GM18868 (cell line): ENCODE data around the gene CXCR6.

Experiments used
- ATAC-seq: cut with Tn5 transposase; IDR thresholded peaks from one replicate; pipeline ENCODE4 v1.9.1; 2021; ENCODE audit warnings: mild to moderate bottlenecking, moderate library complexity; ENCODE audit not compliant: unreplicated experiment

CXCR6 gene

GRCh38 chr3:45921158-45922038, 21.9 kb upstream of the CXCR6 start:
- ATAC-seq: no peak

DNA sequence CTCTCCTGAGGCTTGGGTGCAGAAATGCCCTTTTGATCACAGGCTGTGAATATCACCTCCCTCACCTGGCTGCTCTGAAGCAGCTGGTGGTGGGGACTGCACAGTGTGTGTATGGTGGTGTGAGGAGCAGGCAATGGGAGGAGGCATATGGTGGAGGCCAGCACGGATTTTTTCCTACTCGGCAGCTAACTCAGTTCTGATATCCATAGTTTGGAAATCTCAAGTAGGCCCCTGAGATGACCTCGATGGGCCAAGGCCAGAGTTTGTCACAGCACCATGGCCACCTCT, 21.3 kb upstream of the CXCR6 start:
- no peak for ATAC-seq

DNA sequence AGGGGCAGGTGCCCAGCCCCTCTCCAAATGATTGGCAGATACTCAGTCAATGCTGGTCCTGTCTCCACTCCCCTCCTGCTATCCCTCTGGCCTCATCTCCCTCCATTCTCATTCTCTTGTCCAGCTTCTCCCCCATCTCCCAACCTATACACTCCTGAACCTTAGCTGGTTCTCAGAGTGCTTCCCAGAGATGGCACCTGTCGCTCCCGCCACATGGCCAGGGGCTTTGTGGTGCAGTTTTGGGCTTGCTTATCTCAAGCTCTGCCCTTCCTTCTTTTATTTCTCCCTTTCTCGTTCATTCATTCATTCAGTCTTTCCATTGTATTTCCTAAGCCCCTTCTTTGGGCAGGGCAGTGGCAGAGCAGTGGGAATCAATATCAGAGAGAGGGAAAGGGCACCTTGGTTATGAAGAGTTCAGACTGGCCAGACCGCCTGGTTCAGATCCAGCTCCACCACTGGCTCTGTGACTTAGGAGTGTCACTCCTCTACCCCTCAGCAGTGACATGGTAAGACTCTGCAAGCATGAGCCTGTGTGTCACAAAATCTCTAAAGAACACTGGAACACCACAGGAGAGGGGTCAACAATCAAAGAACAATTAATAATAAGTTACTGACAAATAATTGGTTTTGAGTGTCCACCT, 20.2 kb upstream of the CXCR6 start:
- ATAC-seq: no peak

GRCh38 chr3:45923755-45924154, 19.5 kb upstream of the CXCR6 start:
- ATAC-seq: no peak

- ATAC-seq: no peak
These were observed 15.4 kb upstream of the CXCR6 start for GRCh38 chr3:45927881-45928280.

- peak; percentile 51 for ATAC-seq
These were observed 14.1 kb upstream of the CXCR6 start for GRCh38 chr3:45929042-45929679.

DNA sequence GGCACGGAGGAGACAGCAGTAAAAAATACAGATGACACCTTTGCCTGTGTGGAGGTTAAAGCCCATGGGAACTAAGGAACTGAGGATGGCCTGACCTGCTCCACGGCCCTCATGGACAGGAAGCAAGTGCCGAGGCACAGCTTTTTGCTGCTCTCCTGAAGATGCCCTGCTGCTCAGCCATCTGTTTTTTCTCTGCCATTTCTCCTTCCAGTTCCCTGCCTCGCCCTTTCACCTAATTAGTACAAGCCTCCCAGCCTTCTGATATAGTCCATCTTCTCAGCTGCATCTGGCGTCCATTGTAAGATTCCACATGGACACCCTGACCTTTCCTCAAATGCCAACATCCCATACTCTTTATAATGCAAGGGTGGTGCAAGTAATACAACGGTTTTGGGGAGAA, 11.8 kb upstream of the CXCR6 start:
- ATAC-seq: no peak

DNA sequence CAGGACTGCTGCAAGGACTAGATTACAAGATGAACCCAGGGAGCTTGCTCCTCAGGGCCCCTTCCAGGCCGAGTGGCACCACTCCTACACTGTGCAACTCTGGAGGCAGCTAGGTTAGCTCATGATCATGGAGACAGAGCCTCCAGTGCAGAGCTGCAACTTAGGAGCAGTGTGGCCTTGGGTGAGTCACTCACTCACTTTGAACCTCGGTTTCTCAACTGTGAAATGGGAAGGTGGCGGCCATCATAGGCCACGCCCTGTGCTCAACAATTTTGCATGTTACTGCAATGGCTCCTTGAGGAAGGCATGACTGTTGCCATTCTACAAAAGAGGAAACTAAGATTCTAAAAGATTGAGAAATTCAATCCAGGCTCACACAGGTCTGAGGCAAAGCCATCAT, 11.2 kb upstream of the CXCR6 start:
- no peak for ATAC-seq

- no peak for ATAC-seq
These were observed 9.7 kb upstream of the CXCR6 start for GRCh38 chr3:45933591-45933990.

DNA sequence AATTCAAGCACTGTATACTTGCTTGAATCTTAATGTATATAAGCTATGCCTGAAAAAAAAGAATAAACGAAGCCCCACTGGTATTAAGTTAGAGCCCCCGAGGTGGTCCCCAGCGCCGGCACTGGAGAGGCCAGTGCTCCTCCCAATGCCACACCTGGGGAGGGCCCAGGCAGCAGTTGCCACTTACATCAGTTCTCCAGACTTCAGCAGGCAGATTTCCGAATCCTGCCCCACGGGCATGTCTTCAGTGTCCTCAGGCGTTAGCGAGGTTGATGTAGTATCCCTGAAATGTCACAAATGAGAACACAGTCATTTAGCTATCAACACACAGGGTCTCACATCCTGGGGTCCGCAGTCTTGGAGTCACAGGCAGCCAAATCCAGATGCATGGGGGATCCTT, 7.0 kb upstream of the CXCR6 start:
- ATAC-seq: no peak

DNA sequence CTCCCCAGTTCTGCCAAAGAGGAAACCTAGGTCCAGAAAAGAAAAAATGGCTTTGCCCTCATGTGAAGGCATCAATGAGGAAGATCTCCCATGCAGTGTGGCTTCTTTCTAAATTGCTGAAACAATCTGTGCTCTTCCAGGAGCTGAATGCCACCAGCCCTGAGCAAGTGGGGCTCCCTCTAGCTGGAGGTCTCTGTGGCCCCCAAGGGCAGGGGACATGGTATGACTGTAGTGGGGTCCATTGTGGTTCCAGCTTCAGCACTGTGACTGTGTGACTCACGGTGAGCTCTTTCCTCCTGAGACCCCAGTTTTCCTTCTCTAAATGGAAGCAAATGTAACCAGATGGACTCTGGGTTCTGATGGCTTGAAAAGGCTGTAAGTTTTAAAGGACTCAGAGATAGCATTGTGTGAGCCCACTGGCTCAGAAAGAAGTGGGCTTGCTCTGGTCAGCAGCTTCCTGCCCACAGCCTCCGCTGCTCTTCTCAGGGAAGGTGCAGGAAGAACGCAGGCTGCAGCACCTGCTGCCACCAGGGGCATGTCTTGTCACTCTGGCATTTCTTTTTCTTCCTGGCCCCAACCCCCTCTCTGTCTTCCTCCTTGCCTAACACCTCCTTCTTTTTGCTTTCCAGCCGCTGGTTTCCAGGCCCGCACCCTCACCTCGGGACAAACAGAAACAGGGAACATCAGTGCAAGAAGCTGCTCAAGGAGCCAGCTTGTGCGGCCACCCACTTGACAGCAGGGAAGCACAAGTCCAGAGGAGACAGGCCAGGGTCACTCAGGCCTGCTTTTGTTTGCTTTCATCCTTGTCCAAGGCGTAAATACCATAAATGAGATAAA, 5.8 kb upstream of the CXCR6 start:
- no peak for ATAC-seq

GRCh38 chr3:45938043-45938435, 5.2 kb upstream of the CXCR6 start:
- ATAC-seq: no peak

DNA sequence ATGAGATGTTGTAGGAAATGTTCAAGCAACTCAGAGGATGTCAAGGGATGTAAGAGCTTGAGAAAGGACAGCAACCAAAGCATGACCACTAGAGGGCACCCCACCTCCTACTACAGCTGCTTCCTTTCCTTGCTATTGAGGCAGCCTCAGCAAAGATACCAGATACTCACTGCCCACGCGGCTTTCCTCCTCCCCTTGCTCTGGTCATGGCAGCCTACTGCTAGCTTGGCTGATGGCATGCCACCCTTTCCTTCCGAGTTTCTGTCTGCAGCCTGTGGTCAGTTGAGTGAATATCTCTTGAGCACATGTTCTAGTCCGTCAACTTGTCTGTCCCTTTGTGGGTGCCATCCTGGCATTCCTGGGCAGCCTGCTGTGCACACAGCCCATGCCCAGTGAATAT, 4.4 kb upstream of the CXCR6 start:
- ATAC-seq: no peak

DNA sequence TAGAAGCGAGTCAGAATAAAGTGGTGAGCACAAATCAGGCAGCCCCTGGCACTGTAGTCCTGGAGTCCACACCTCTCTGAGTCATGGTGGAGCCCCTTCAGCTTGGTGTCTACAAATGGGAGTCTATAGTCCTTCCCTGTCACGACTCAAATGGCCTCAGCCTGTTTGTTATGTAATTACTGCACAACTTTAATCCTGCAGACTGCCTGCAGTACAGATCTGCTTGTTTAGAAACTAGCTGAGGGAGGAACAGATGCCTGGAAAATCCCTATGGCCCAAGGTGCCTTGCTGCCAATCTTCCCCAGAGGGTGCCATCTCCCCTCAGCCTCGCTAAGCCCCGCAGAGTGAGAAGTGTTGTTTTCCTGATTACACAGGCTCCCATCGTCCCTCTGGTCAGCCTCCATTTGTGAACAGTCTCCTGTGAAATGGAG, 3.9 kb upstream of the CXCR6 start:
- ATAC-seq: no peak

- ATAC-seq: no peak
These were observed 3.1 kb upstream of the CXCR6 start for GRCh38 chr3:45940004-45940780.

- no peak for ATAC-seq
These were observed 2.4 kb upstream of the CXCR6 start for GRCh38 chr3:45940781-45941365.

DNA sequence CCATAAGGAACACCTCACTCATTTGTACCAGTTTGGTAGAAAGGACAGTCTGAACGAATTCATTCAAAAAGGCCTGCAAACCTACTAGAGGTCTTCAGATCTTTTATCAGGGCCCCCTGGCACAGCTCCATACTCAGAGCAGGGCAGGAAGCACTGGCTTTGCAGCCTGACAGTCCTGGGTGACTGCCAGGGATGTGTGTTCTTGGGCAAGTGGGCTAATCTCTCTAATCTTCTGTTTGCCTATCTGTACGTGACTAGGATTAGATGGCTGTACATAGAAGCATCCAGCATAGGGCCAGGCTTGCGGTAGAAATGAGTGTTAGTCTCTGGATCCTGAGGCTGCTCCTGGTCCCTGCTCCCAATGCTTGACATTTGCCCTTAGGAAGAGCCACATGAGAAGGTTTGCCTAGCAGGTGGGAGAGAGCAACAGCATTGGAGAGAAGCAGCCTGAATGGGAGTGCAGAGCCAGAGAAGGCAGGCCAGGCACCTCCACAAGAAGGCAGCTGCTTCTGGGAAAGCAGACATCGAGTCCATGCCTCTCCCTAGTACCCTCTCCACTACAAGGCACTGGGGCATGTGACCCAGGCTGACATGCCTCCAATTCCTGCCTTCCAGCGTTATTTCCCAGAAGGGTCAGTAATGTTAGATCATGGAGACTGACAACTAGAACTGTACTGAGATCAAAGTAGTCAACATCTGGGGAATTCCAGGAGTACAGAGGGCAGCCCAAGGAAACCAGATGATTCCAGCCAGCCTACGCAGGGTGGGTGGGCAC, 1.0 kb upstream of the CXCR6 start:
- no peak for ATAC-seq

DNA sequence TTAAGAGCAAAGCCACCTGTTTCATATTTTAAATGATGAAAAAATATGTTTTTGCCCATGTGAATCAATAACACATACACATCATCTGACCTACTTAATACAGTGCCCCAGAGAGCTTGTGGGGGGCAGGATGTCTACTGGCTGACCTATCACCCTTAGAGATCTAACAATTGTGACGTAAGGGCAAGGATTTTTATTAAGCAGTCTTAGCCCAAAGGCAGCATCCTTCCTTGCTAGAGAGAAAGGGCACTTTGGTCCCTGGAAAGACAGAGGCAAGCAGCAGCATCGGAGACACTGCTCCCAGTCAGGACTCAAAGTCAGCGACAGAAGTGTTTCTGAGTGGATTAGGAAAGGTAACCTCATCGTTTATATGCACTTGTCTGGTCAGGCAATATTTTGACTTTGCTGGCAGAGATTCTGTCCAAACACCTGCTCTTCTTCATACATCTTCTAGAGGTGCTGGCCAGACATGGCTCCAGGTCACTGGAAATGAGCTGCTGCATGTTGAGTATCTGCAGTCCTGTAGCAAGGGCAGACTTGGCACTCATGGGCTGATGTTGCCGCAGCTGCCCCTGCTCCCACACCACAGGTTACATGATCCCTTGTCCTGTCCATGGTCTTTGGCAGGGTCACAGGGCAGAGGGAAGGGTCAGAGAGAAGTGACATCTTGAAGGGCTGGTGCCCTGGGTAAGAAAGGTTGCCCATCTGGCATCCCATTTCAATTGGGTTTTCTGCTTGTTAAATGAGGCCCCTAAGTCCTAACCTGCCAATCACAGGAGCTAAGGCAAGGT, 1.8 kb downstream of the CXCR6 start:
- no peak for ATAC-seq

GRCh38 chr3:45946307-45946706, 3.0 kb downstream of the CXCR6 start:
- no peak for ATAC-seq
